Astrocyte (in vitro differentiated cells and primary cell): Measurements from ENCODE around the gene RASGEF1C.

ENCODE experiments used
- CTCF ChIP-seq: IDR thresholded peaks from 2 replicates; pipeline ENCODE4 v1.5.1; 2011; ENCODE audit warnings: low read depth, mild to moderate bottlenecking, inconsistent platforms, low read length, moderate library complexity; ENCODE audit not compliant: insufficient read depth
- EZH2 ChIP-seq: IDR thresholded peaks from 2 replicates; pipeline ENCODE4 v1.6.1; 2012; ENCODE audit warnings: mild to moderate bottlenecking, low read length, inconsistent platforms; ENCODE audit not compliant: insufficient read depth

DNA sequence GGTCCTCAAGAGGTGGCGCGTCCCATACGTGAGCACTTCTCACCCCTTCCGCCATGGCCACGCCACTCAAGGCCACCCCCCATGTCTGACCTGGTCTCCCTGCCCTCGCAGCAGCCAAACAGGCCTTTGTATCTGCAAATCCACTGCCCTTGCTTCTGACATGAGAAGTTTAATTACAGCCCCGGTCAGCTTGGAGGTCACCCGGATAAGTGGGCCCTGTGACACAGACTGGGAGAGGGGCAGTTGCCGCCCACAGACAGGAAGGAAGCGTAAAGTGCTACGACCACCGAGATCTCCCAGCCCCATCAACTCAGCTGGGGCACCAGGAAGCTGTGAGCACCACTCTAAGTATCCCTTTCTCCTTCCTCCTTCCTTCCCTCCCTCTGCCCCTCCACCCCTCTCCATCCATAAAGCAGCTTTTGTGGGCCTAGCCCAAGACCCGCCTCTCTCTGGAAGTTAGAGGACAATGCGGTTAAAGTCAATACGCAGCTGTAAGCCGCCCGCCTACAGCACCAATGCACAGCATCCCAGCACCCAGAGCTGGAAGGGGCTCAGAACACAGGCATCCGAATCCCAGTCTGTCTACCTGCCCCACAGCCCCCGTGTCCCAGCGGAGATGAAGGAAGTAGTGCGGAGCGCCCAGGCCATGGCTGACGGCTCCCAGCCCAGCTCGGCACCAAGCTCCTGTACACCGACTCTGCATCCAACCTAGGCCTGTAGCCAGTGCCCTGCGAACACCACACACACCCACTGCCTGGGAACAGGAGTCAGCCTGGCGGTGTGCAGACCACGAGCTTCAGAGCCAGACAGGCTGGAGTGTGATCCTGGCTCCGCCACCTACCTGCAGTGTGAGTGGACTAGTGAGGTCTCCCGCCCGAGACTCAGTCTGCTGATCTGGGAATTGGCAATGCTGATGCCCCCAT lies 92.7 kb downstream of the RASGEF1C start:
- TF ChIP-seq CTCF = no peak
- TF ChIP-seq EZH2 = no peak
